ENCODE data around the gene PROM1. TPM values are rescaled to one million over a fixed set of nuclear protein-coding genes. Genes with fewer than 3 reads are reported as not detected.

PROM1 gene
- total RNA-seq, 2 experiments from 2014 or later: not detected

GRCh38 chr4:16124232-16124631, 40.4 kb upstream of the PROM1 start:
- no peak for ATAC-seq (ENCODE audit: poor library complexity)
- DNase-seq: no peak
- no peak for TF ChIP-seq CTCF (IDR thresholded peaks at IDR 0.05)
- Mint-ChIP-seq H3K9me3 (no peaks in the 10 kb centered on the region), H3K36me3 (ENCODE audit: low read depth) (no peaks in the 10 kb centered on the region), H3K4me1 (ENCODE audit: low read depth) (peaks cover 12% of the 10 kb centered on the region), H3K4me3 (no peak overlapping the region), H3K27ac (no peak overlapping the region), H3K27me3 (no peaks in the 10 kb centered on the region)
- no peaks in the 10 kb centered on the region for H3K27me3 ChIP-seq (ENCODE audit: control insufficient read depth in 1 of 2, insufficient read depth in 2 of 2, low read length in 2 of 2)
- ChIA-PET CTCF (no interaction called here), POLR2A (no interaction called here)
- H3K4me3 ChIP-seq (ENCODE audit: low read length): no peak overlapping the region
- H3K27ac ChIP-seq (ENCODE audit: low read depth in 1 of 2, low read length in 2 of 2): no peak overlapping the region
- no peaks in the 10 kb centered on the region for H3K36me3 ChIP-seq (ENCODE audit: insufficient read depth, low read length)
- peaks cover 18% of the 10 kb centered on the region for H3K4me1 ChIP-seq (ENCODE audit: insufficient read depth, low read length)
- intact Hi-C loops (cut with DNase I, micrococcal nuclease): no loop called here
- H3K9me3 ChIP-seq (ENCODE audit: control insufficient read depth in 1 of 2, insufficient read depth in 1 of 2, low read length in 2 of 2): peaks cover 0 to 4% of the 10 kb centered on the region in 2 experiments

- POLR2A ChIA-PET: no interaction called here
- no peaks in the 10 kb centered on the region for H3K27me3 Mint-ChIP-seq
- no peaks in the 10 kb centered on the region for H3K36me3 Mint-ChIP-seq (ENCODE audit: low read depth)
- Histone ChIP-seq H3K4me3 (ENCODE audit: low read length) (no peak overlapping the region), H3K36me3 (ENCODE audit: insufficient read depth, low read length) (no peaks in the 10 kb centered on the region), H3K4me1 (ENCODE audit: insufficient read depth, low read length) (peaks cover 18% of the 10 kb centered on the region), H3K27ac (ENCODE audit: low read depth in 1 of 2, low read length in 2 of 2) (no peak overlapping the region), H3K9me3 (ENCODE audit: control insufficient read depth in 1 of 2, insufficient read depth in 1 of 2, low read length in 2 of 2) (peaks cover 0 to 4% of the 10 kb centered on the region in 2 experiments), H3K27me3 (ENCODE audit: control insufficient read depth in 1 of 2, insufficient read depth in 2 of 2, low read length in 2 of 2) (no peaks in the 10 kb centered on the region)
- intact Hi-C loops (cut with DNase I, micrococcal nuclease): no loop called here
- no peak for TF ChIP-seq CTCF (IDR thresholded peaks at IDR 0.05)
- ATAC-seq (ENCODE audit: poor library complexity) (no peak), DNase-seq (no peak)
- no peak overlapping the region for H3K27ac Mint-ChIP-seq
- peaks cover 12% of the 10 kb centered on the region for H3K4me1 Mint-ChIP-seq (ENCODE audit: low read depth)
- CTCF ChIA-PET: no interaction called here
- H3K9me3 Mint-ChIP-seq: no peaks in the 10 kb centered on the region
- H3K4me3 Mint-ChIP-seq: no peak overlapping the region
Observed at GRCh38 chr4:16123356-16124084, 39.7 kb upstream of the PROM1 start.

- Histone ChIP-seq H3K36me3 (ENCODE audit: insufficient read depth, low read length) (no peaks in the 10 kb centered on the region), H3K4me1 (ENCODE audit: insufficient read depth, low read length) (peaks cover 18% of the 10 kb centered on the region), H3K27ac (ENCODE audit: low read depth in 1 of 2, low read length in 2 of 2) (no peak overlapping the region), H3K4me3 (ENCODE audit: low read length) (no peak overlapping the region), H3K27me3 (ENCODE audit: control insufficient read depth in 1 of 2, insufficient read depth in 2 of 2, low read length in 2 of 2) (no peaks in the 10 kb centered on the region), H3K9me3 (ENCODE audit: control insufficient read depth in 1 of 2, insufficient read depth in 1 of 2, low read length in 2 of 2) (peaks cover 0 to 4% of the 10 kb centered on the region in 2 experiments)
- POLR2A ChIA-PET: no interaction called here
- ATAC-seq (ENCODE audit: poor library complexity): no peak
- Mint-ChIP-seq H3K9me3 (no peaks in the 10 kb centered on the region), H3K36me3 (ENCODE audit: low read depth) (no peaks in the 10 kb centered on the region), H3K4me3 (no peak overlapping the region), H3K4me1 (ENCODE audit: low read depth) (peaks cover 12% of the 10 kb centered on the region), H3K27me3 (no peaks in the 10 kb centered on the region), H3K27ac (no peak overlapping the region)
- no peak for TF ChIP-seq CTCF (IDR thresholded peaks at IDR 0.05)
- DNase-seq: peak in 3 of 14 experiments; percentile 3 to 20 (median 13)
- CTCF ChIA-PET: no interaction called here
- intact Hi-C loops (cut with DNase I, micrococcal nuclease): no loop called here
Observed at GRCh38 chr4:16122784-16123183, 39.0 kb upstream of the PROM1 start.
